GM12873 (cell line): ENCODE results near the gene EPS8L3.

ENCODE experiments used
- TF ChIP-seq, protein P1 (sequence below): IDR thresholded peaks from 2 replicates; pipeline ENCODE4 v1.5.1; 2012; ENCODE audit warnings: low read depth, mild to moderate bottlenecking, moderate library complexity, low read length, control low read depth; ENCODE audit not compliant: insufficient read depth; ENCODE audit errors: missing control alignments

EPS8L3 gene

DNA sequence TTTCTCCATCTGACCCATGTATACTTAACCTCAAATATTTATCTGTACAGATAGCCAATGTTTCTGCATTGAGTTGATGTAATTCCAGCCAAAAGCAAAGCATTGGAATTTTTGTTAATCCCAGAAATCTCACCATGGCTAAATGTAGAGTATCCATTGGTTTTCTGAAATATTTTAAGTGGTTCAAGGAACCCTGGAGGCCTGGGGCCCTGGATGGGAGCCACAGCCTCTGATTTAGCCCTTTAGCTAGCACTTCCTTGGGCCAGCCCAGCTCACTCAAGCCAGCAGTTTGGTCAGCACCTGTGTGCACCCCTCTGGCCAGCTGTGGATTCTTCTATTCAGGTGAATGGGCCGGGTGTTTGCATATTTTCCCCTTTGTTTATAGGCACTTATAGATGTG lies 18.8 kb upstream of the EPS8L3 start:
- TF ChIP-seq, protein P1, sequence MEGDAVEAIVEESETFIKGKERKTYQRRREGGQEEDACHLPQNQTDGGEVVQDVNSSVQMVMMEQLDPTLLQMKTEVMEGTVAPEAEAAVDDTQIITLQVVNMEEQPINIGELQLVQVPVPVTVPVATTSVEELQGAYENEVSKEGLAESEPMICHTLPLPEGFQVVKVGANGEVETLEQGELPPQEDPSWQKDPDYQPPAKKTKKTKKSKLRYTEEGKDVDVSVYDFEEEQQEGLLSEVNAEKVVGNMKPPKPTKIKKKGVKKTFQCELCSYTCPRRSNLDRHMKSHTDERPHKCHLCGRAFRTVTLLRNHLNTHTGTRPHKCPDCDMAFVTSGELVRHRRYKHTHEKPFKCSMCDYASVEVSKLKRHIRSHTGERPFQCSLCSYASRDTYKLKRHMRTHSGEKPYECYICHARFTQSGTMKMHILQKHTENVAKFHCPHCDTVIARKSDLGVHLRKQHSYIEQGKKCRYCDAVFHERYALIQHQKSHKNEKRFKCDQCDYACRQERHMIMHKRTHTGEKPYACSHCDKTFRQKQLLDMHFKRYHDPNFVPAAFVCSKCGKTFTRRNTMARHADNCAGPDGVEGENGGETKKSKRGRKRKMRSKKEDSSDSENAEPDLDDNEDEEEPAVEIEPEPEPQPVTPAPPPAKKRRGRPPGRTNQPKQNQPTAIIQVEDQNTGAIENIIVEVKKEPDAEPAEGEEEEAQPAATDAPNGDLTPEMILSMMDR: no peak

DNA sequence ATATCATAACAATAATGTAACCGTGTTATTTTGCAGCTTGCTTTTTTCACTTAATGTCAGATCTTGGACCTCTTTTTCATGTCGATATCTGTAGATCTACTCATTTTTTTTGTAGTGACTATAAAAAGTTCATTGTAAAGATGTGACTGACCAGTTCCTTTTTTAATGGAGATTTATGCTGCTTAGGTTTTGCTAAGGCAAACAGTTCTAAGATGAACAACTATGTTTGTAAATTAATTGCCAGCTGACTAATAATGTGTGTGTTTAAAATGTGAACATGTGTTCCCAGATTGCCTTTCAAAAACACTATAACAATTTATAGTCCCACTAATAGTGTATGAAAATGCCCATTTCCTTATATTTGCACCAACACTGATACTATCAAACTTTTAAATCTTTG lies 18.1 kb upstream of the EPS8L3 start:
- TF ChIP-seq, protein P1: no peak

DNA sequence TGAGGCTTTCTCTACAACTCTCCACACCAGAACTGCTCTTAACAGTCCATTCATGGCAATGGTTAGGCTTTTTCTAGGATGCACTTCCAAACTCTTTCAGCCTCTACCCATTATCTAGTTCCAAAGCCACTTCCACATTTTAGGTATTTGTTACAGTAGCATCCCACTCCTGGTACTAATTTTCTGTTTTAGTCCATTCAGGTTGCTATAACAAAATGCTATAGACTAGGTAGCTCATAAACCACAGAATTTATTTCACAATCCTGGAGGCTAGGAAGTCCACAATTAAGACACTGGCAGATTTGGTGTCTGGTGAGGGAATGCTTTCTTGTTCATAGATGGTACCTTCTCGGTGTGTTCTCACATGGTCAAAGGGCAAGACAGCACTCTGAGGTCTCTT lies 17.3 kb upstream of the EPS8L3 start:
- TF ChIP-seq, protein P1: no peak

DNA sequence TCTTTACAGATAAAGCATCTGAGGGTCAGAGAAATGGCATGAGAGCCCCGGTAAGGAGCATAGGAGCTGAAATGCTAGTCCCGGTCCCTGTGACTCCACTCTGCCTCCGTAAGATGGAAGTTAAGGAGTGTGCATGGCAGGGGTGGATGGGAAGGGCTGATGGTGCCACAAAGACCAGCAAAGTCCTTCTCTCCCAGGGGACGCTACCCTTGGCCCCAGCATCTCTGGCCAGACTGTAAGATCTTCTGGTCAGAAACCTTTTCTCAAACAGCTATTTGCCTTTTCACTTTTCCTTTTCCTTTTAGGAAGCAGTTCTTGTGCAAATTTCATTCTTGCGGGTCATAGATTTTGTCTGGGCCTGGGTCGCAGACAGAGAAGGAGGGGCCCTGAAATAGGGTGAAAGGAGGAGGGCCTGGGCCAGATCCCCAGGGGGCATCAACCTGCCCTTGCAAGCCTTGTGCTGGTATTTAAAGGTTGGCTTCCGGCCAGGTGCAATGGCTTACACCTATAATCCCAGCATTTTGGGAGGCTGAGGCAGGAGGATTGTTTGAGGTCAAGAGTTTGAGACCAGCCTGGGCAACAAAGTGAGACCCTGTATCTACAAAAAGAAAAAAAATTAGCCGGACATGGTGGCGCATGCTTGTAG lies 14.4 kb upstream of the EPS8L3 start:
- TF ChIP-seq, protein P1: no peak

DNA sequence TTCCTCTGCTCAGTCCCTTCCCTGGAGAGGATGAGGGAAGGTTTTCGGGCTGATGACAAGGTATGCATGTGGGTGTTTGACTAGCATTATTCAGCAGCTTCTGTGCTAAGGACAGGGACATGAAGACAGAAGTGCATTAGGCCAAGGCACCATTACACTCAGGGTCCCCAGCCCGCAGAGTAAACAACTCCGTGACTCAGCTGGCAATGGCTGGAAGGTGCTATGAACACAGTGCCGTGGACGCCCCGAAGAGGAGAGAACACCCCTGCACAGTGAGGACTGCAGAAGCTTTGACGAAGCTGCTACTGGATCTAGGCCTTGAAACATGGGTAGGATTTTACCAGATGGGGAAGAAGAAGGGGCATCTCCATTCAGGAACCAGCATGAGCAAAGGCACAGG lies 13.7 kb upstream of the EPS8L3 start:
- TF ChIP-seq, protein P1: no peak

DNA sequence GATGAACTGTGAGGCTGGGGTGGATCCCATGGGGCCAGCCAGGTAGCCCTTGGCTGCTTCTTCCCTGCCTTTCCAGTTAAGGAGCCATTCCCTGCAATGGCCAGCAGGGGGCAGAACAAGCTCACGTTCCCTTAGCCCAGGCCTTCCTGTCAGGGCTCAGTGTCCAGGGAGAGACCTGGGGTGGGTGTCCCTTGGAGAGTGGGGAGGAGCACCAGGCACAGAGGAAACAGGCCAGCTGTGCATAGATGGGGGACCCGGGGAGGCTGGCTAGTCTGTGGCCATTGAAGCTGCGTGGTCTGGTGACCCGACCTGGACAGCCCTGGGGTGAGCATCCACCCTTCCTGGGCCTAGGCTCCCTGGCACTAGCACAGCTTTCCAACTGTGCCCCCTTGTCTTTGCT lies 13.2 kb upstream of the EPS8L3 start:
- TF ChIP-seq, protein P1: peak; percentile 96

DNA sequence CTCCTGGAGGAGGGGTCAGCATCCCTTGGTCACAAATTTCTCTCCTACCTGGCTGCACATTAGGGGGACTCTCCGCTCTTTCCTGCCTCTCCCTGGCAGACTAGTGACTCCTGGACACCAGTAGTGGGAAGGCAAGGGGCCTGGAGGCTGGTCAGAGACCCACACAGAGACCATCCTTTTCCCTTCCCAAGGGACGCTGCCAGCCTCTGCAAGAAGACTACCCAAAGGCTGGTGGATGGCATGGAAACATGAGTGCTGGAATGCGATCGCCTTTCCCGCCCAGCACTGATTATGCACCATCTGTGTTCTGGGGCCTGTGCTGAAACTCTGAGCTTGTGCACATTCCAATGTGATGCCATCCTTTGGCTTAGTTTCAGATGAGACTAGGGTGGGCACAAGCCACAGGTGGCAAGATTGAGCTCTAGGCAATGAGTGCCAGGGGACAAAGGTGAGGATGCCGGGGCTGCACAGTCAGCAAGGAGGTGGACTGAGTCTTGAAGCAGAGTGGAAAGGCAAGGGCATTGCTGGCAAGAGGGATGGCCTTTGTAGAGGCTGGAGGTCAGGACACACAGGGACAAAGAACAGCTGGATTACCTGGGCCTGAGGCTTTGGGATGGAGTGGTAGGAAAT lies 12.6 kb upstream of the EPS8L3 start:
- TF ChIP-seq, protein P1: no peak
